ENCODE data around the gene OR9Q1.
"Not testable (repeated sequence)": the region's sequence is repeated elsewhere in the genome, so short reads cannot be mapped to it uniquely, and the experiment has no call there.

OR9Q1 gene

DNA sequence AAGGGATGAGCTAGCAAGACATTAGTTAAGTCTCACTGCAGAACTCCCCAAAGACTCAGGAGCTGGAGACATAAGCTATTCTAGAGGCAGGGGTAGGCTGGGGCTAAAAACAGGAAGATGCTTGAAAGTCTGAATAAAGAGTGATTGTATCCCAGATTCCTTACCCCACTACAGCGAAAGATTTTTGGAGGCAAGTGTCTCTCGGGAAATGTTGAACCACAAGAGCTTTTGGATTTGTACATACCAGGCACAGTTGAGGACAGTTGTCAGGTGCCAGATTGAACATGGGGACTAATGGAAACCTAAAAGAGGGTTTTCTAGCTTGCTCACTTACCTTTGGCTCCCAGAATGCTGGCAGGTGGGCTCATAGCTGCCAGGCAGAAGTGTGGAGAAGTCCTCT, 43.5 kb upstream of the OR9Q1 start:
- TF ChIP-seq, protein P1, sequence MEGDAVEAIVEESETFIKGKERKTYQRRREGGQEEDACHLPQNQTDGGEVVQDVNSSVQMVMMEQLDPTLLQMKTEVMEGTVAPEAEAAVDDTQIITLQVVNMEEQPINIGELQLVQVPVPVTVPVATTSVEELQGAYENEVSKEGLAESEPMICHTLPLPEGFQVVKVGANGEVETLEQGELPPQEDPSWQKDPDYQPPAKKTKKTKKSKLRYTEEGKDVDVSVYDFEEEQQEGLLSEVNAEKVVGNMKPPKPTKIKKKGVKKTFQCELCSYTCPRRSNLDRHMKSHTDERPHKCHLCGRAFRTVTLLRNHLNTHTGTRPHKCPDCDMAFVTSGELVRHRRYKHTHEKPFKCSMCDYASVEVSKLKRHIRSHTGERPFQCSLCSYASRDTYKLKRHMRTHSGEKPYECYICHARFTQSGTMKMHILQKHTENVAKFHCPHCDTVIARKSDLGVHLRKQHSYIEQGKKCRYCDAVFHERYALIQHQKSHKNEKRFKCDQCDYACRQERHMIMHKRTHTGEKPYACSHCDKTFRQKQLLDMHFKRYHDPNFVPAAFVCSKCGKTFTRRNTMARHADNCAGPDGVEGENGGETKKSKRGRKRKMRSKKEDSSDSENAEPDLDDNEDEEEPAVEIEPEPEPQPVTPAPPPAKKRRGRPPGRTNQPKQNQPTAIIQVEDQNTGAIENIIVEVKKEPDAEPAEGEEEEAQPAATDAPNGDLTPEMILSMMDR (IDR thresholded peaks at IDR 0.05; ENCODE audit: borderline replicate concordance, insufficient read depth, low read depth, low read length) = no peak

GRCh38 chr11:57981536-57981935, 42.1 kb upstream of the OR9Q1 start:
- TF ChIP-seq, protein P1 (IDR thresholded peaks at IDR 0.05; ENCODE audit: borderline replicate concordance, insufficient read depth, low read depth, low read length) = no peak
- no peak overlapping the region for H3K4me3 ChIP-seq (ENCODE audit: low read depth, low read length)

More for the DNA sequence above, 43.5 kb upstream of the OR9Q1 start:
- H3K4me3 ChIP-seq (ENCODE audit: low read depth, low read length) = no peak overlapping the region

GRCh38 chr11:57982776-57983175, 40.9 kb upstream of the OR9Q1 start:
- TF ChIP-seq, protein P1 (IDR thresholded peaks at IDR 0.05; ENCODE audit: borderline replicate concordance, insufficient read depth, low read depth, low read length) = no peak
- no peak overlapping the region for H3K4me3 ChIP-seq (ENCODE audit: low read depth, low read length)

DNA sequence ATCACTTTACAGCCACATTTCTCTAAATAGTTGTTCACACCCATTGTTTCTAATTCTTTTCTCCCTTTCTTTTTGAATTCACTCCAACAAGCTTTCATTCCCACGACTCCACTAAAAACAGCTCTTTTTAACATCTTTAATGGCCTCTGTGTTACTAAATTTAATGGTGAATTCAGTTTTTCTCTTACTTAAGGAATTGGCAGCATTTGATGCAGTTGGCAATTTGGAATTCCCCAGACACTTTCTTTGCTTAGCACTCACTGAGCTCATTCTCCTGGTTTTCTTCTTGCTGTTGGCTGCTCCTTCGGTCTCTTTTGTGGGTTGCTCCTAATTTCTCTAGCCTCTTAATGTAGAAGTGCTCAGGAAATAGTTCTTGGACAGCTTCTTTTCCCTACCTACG, 40.5 kb upstream of the OR9Q1 start:
- H3K4me3 ChIP-seq (ENCODE audit: low read depth, low read length) = no peak overlapping the region
- TF ChIP-seq, protein P1 (IDR thresholded peaks at IDR 0.05; ENCODE audit: borderline replicate concordance, insufficient read depth, low read depth, low read length) = no peak

GRCh38 chr11:57999523-57999922, 24.2 kb upstream of the OR9Q1 start:
- H3K4me3 ChIP-seq (ENCODE audit: low read depth, low read length) = not testable (repeated sequence)

DNA sequence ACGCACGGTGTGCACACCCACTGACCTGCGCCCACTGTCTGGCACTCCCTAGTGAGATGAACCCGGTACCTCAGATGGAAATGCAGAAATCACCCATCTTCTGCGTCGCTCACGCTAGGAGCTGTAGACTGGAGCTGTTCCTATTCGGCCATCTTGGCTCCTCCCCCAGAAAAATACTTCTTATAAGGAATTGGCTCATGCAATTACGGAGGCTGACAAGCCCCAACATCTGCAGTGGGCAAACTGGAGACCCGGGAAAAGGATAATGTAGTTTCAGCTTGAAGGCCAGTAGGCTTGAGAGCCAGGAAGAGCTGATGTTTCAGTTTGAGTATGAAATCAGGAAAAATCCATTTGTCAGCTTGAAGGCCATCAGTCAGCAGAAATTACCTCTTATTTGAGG, 23.7 kb upstream of the OR9Q1 start:
- H3K4me3 ChIP-seq (ENCODE audit: low read depth, low read length) = not testable (repeated sequence)

GRCh38 chr11:58000699-58001098, 23.0 kb upstream of the OR9Q1 start:
- H3K4me3 ChIP-seq (ENCODE audit: low read depth, low read length) = no peak overlapping the region
- TF ChIP-seq, protein P1 (IDR thresholded peaks at IDR 0.05; ENCODE audit: borderline replicate concordance, insufficient read depth, low read depth, low read length) = no peak

DNA sequence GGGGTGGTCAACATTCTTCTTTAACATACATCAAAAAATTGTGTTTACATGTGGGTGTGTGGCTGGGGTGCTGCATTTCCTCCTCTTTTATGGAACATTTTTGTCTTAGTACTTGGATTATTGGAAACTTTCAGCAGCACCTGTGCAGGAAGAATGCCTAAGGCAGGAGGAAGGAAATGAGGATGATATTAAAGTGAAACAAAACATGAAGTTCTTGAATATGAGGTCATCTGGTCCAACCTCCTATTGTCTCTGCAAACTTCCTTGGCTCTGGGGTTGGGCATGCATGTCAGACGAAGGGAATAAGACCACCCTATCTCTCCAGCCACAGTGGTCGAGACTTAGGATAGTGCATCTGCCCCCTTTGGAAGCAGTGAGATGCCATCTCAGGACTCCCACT, 20.6 kb upstream of the OR9Q1 start:
- TF ChIP-seq, protein P1 (IDR thresholded peaks at IDR 0.05; ENCODE audit: borderline replicate concordance, insufficient read depth, low read depth, low read length) = no peak
- no peak overlapping the region for H3K4me3 ChIP-seq (ENCODE audit: low read depth, low read length)

Measured in GM12875 (cell line).